K562 (cell line): ENCODE measurements around the gene ESRRB. TPM values are rescaled to one million over a fixed set of nuclear protein-coding genes. Genes with fewer than 3 reads are reported as not detected.

Experiments used
- ATAC-seq: fragments of 200-7000 bp; cut with Tn5 transposase; 3 replicates; pipeline ENCODE4 v1.9.1; 2020; ENCODE audit warnings: moderate library complexity
- BruUV-seq: library from RNA; stranded (reverse); fragments of 400-500 nt; replicated peaks from 2 replicates; lab custom pipeline; 2021; lab: Mats Ljungman, UMichigan
- CTCF ChIA-PET: fragments of 300-600 bp; formaldehyde crosslinking; extraction: SDS; loops from one replicate; lab custom pipeline; 2021; ENCODE audit warnings: low intra/inter-chr PET ratio; lab: Yijun Ruan, JAX
- POLR2A ChIA-PET: fragments of 300-600, 350-650 bp; sonication (Branson Sonifier 250); formaldehyde crosslinking; extraction: SDS; loops from one replicate; lab custom pipeline; 2021; ENCODE audit warnings: antibody characterized with exemption, inconsistent platforms; lab: Yijun Ruan, JAX
- DNase-seq, 4 experiments: peaks; one replicate each; pipeline versions ENCODE4 v3.0.0 to v3.0.0-alpha.2; 2011 to 2018; ENCODE audit warnings: low spot score in 3 of 4, mixed read lengths in 3 of 4; ENCODE audit errors: extremely low read depth in 1 of 4
- FAIRE-seq: peaks from 2 replicates; lab custom pipeline; 2011; peaks lifted over from hg19 to GRCh38; lab: Jason Lieb, UNC
- H2AFZ ChIP-seq: 2 replicates; pipeline ENCODE4 v1.6.0; 2011; ENCODE audit warnings: low read depth, low read length, control low read depth, inconsistent platforms
- H3K27ac ChIP-seq: fragments of 200-600 bp; 3 replicates; pipeline ENCODE4 v1.8.0; 2011; ENCODE audit warnings: low read depth, mild to moderate bottlenecking, control low read depth, inconsistent platforms, low read length, moderate library complexity, mixed read lengths; ENCODE audit errors: extremely low read depth
- H3K27me3 ChIP-seq, 2 experiments: fragments of 300-600 bp in 1 of 2; 2 replicates in 1 of 2; 3 replicates in 1 of 2; pipeline versions ENCODE4 v1.6.0 to v1.8.0; 2011; ENCODE audit warnings: inconsistent platforms in 2 of 2, low read length in 2 of 2, mild to moderate bottlenecking in 1 of 2, mixed read lengths in 1 of 2, moderate library complexity in 1 of 2; ENCODE audit not compliant: control insufficient read depth in 2 of 2, insufficient read depth in 2 of 2
- H3K36me3 ChIP-seq: fragments of 300-600 bp; 3 replicates; pipeline ENCODE4 v1.8.0; 2011; ENCODE audit warnings: mild to moderate bottlenecking, low read length, inconsistent platforms; ENCODE audit not compliant: control insufficient read depth, insufficient read depth
- H3K4me1 ChIP-seq, 2 experiments: fragments of 200-600 bp in 1 of 2; replicated peaks in 1 of 2; 2 replicates in 1 of 2; 3 replicates in 1 of 2; pipeline versions ENCODE4 v1.5.1 to v1.8.0; 2011; ENCODE audit warnings: inconsistent platforms in 2 of 2, low read length in 2 of 2, mild to moderate bottlenecking in 1 of 2, mixed read lengths in 1 of 2, moderate library complexity in 1 of 2; ENCODE audit not compliant: control insufficient read depth in 2 of 2, insufficient read depth in 2 of 2
- H3K4me2 ChIP-seq: 2 replicates; pipeline ENCODE4 v1.6.1; 2011; ENCODE audit warnings: low read length, control low read depth, inconsistent platforms, mixed read lengths; ENCODE audit not compliant: insufficient read depth
- H3K4me3 ChIP-seq: fragments of 200-600 bp; sonication (generic), shearing (Covaris generic); 2 replicates; pipeline ENCODE4 v1.5.1; 2016; ENCODE audit warnings: control low read depth, inconsistent platforms
- H3K79me2 ChIP-seq: fragments of 200-600 bp; 3 replicates; pipeline ENCODE4 v1.8.0; 2011; ENCODE audit warnings: low read length, inconsistent platforms; ENCODE audit not compliant: control insufficient read depth, insufficient read depth
- H3K9ac ChIP-seq, 2 experiments: 2 replicates each; pipeline versions ENCODE4 v1.6.0 to v1.6.1; 2011; ENCODE audit warnings: low read depth in 2 of 2, low read length in 2 of 2, control low read depth in 1 of 2, inconsistent platforms in 1 of 2, mild to moderate bottlenecking in 1 of 2, mixed read lengths in 1 of 2; ENCODE audit not compliant: insufficient read depth in 1 of 2
- H3K9me1 ChIP-seq: one replicate; pipeline ENCODE4 v1.6.0; 2011; ENCODE audit warnings: inconsistent platforms, mild to moderate bottlenecking, low read length, moderate library complexity; ENCODE audit not compliant: control insufficient read depth, insufficient read depth
- H3K9me3 ChIP-seq: replicated peaks from 2 replicates; pipeline ENCODE4 v1.5.1; 2011; ENCODE audit warnings: low read depth, low read length, inconsistent platforms; ENCODE audit not compliant: control insufficient read depth, insufficient read depth
- H4K20me1 ChIP-seq: replicated peaks from 2 replicates; pipeline ENCODE4 v1.6.1; 2011; ENCODE audit warnings: low read length, inconsistent platforms, mixed read lengths; ENCODE audit not compliant: control insufficient read depth, insufficient read depth
- SIN3A ChIP-seq, 2 experiments: fragments of 150-350 bp in 1 of 2; IDR thresholded peaks; 2 replicates each; pipeline ENCODE4 v1.6.1; 2011 to 2016; ENCODE audit warnings: borderline replicate concordance in 2 of 2, low read depth in 2 of 2, low read length in 2 of 2, mild to moderate bottlenecking in 2 of 2, moderate library complexity in 2 of 2; ENCODE audit not compliant: control insufficient read depth in 1 of 2
- ZBTB40 ChIP-seq, 2 experiments: fragments of 450-650 bp in 1 of 2; sonication (generic) in 1 of 2; formaldehyde crosslinking in 1 of 2; IDR thresholded peaks; 2 replicates each; pipeline versions ENCODE4 v1.7.1 to v1.9.0; 2016 to 2022; ENCODE audit warnings: inconsistent platforms in 1 of 2, mild to moderate bottlenecking in 1 of 2, missing genetic modification reagents in 1 of 2
- ZNF124 ChIP-seq: sonication (generic); formaldehyde crosslinking; IDR thresholded peaks from 2 replicates; pipeline ENCODE4 v1.8.1; 2022; ENCODE audit warnings: missing genetic modification reagents
- ZNF23 ChIP-seq: fragments of 250-450 bp; sonication (Bioruptor Pico); IDR thresholded peaks from 2 replicates; pipeline ENCODE4 v1.4.0; 2020; ENCODE audit warnings: mild to moderate bottlenecking
- ZNF232 ChIP-seq: sonication (generic); formaldehyde crosslinking; IDR thresholded peaks from 2 replicates; pipeline ENCODE4 v1.8.0; 2022; ENCODE audit warnings: mild to moderate bottlenecking, missing genetic modification reagents
- ZNF592 ChIP-seq: fragments of 450-650 bp; IDR thresholded peaks from 2 replicates; pipeline ENCODE4 v1.6.1; 2017; ENCODE audit warnings: antibody characterized with exemption, mild to moderate bottlenecking
- WGBS: fragments of 100-300 bp; shearing (Covaris generic); methylation state at CpG from one replicate; pipeline ENCODE4 v1.1.6; 2016; ENCODE audit warnings: low coverage, mixed read lengths; ENCODE audit not compliant: insufficient coverage; ENCODE audit errors: missing lambda C conversion rate; 5-methylcytosine and 5-hydroxymethylcytosine counted together
- in situ Hi-C: fragments of 300-500 bp; cut with MboI; formaldehyde crosslinking; loops from 4 replicates; pipeline ENCODE4 v1.15.0; 2018; ENCODE audit warnings: inconsistent platforms, mixed read lengths
- intact Hi-C: fragments of 100-400 bp; cut with micrococcal nuclease; formaldehyde crosslinking; loops from 2 replicates; pipeline ENCODE4 v1.14.2; 2022
- polyA plus RNA-seq, 8 experiments: library from polyadenylated mRNA; depleted of rRNA in 4 of 8; stranded (reverse) in 5 of 8; unstranded in 3 of 8; fragments of >200 nt; fragmentation: Nextera tagmentation in 2 of 8; fragmentation: Illumina TruSeq in 1 of 8; extraction: Ambion mirVana in 2 of 8; extraction: Trizol in 1 of 8; gene quantifications; 2 replicates each; pipeline versions ENCODE4 v1.2.1 to v1.2.3, GENCODE V29; 2011 to 2014; ENCODE audit warnings: inconsistent platforms in 1 of 8, missing spikeins in 1 of 8
- total RNA-seq, 7 experiments: library from RNA; depleted of rRNA in 6 of 7; stranded (reverse); fragments of >200 nt in 6 of 7; fragmentation: Illumina TruSeq in 2 of 7; extraction: Trizol in 2 of 7; gene quantifications; 2 replicates each; pipeline versions ENCODE4 v1.2.1 to v1.2.3, GENCODE V29; 2011 to 2021; ENCODE audit warnings: low replicate concordance in 1 of 7
- TF ChIP-seq, protein P1 (sequence below): fragments of 450-650 bp; formaldehyde crosslinking; IDR thresholded peaks from 2 replicates; pipeline ENCODE4 v1.4.0; 2022; ENCODE audit warnings: mild to moderate bottlenecking, moderate library complexity

Gene ESRRB
- total and polyA plus RNA-seq, 9 of the 15 experiments (the other 6 are each of a cell fraction or from before 2014, with no cell fraction given), result 3.2 to 24.7 (median 14.5) TPM

- Histone ChIP-seq H3K4me3 (no peak overlapping the region), H3K9me1 (no peaks in the 10 kb centered on the region), H4K20me1 (no peaks in the 10 kb centered on the region), H3K36me3 (no peaks in the 10 kb centered on the region), H3K4me1 (no peaks in the 10 kb centered on the region), H2AFZ (no peak overlapping the region), H3K79me2 (no peaks in the 10 kb centered on the region), H3K9me3 (no peaks in the 10 kb centered on the region), H3K9ac (no peak overlapping the region), H3K27me3 (no peaks in the 10 kb centered on the region), H3K4me2 (no peak overlapping the region), H3K27ac (no peak overlapping the region)
- in situ Hi-C loops (no loop called here), intact Hi-C loops (no loop called here)
- no peak for ATAC-seq
- no peak for FAIRE-seq
- BruUV-seq, result no TSS peak
- POLR2A ChIA-PET, result interaction anchor here (1.3 to 1.5 kb wide), 2 partner anchors 9 to 11 kb away, joined by 3 to 7 read pairs; no protein-coding TSS in a partner anchor
- WGBS, result 62% methylated on average over 5 of the region's 5 CpGs
- CTCF ChIA-PET, result no interaction called here
- DNase-seq, result no peak
- TF ChIP-seq ZBTB40 (IDR thresholded peaks at IDR 0.05) (no peak), ZBTB40 (CRISPR knock-in tag; IDR thresholded peaks at IDR 0.05) (no peak), ZNF232 (no peak), SIN3A (IDR thresholded peaks at IDR 0.05; ENCODE audit: borderline replicate concordance in 2 of 2, control insufficient read depth in 1 of 2, low read depth in 2 of 2, low read length in 2 of 2) (no peak), ZNF124 (CRISPR knock-in tag) (no peak), ZNF23 (no peak), ZNF592 (no peak)
- TF ChIP-seq, protein P1, sequence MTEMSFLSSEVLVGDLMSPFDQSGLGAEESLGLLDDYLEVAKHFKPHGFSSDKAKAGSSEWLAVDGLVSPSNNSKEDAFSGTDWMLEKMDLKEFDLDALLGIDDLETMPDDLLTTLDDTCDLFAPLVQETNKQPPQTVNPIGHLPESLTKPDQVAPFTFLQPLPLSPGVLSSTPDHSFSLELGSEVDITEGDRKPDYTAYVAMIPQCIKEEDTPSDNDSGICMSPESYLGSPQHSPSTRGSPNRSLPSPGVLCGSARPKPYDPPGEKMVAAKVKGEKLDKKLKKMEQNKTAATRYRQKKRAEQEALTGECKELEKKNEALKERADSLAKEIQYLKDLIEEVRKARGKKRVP (CRISPR knock-in tag), result no peak
Measured at GRCh38 chr14:76472199-76472723, 96.3 kb downstream of the ESRRB start.
